HCT116 (cell line): Measurements from ENCODE around the gene RAB8B.

Experiments
- CTCF ChIP-seq, 3 experiments: fragments of 200-600 bp in 1 of 3; sonication (generic) in 1 of 3; IDR thresholded peaks in 2 of 3; conservative IDR thresholded peaks in 1 of 3; 2 replicates each; pipeline ENCODE4 v1.5.1; 2012 to 2017; ENCODE audit warnings: low read depth in 2 of 3, low read length in 2 of 3, antibody characterized with exemption in 1 of 3, borderline replicate concordance in 1 of 3, control low read depth in 1 of 3, mild to moderate bottlenecking in 1 of 3, mixed read lengths in 1 of 3, mixed run types in 1 of 3, moderate library complexity in 1 of 3; ENCODE audit not compliant: insufficient read depth in 1 of 3
- POLR2A ChIP-seq: IDR thresholded peaks from 2 replicates; pipeline ENCODE4 v1.7.0; 2011; ENCODE audit warnings: borderline replicate concordance; ENCODE audit not compliant: insufficient read depth, insufficient read length; ENCODE audit errors: extremely low read depth
- REST ChIP-seq: IDR thresholded peaks from 2 replicates; pipeline ENCODE4 v1.6.1; 2012; ENCODE audit warnings: low read depth
- YY1 ChIP-seq: IDR thresholded peaks from 2 replicates; pipeline ENCODE4 v1.6.1; 2011; ENCODE audit warnings: low read length, low read depth, moderate library complexity, mild to moderate bottlenecking; ENCODE audit not compliant: insufficient replicate concordance; ENCODE audit errors: extremely low read depth
- ZBTB33 ChIP-seq: IDR thresholded peaks from 2 replicates; pipeline ENCODE4 v1.6.1; 2011; ENCODE audit warnings: mild to moderate bottlenecking, low read length, moderate library complexity; ENCODE audit not compliant: insufficient replicate concordance; ENCODE audit errors: extremely low read depth

GRCh38 chr15:63264688-63265293, 75.4 kb downstream of the RAB8B start:
- TF ChIP-seq CTCF (IDR thresholded peaks at IDR 0.05 in 2 of 3, conservative IDR thresholded peaks at IDR 0.05 in 1 of 3; ENCODE audit: borderline replicate concordance in 1 of 3, insufficient read depth in 1 of 3, low read depth in 2 of 3, low read length in 2 of 3) = no peak
- no peak for TF ChIP-seq YY1
- TF ChIP-seq ZBTB33 = no peak
- no peak for TF ChIP-seq REST
- TF ChIP-seq POLR2A = no peak
